Testis (tissue), 3 donors: ENCODE measurements around the gene TOP3B. TPM values are rescaled to one million over a fixed set of nuclear protein-coding genes. Genes with fewer than 3 reads are reported as not detected.
A peak's percentile ranks its signal among the peaks of the same experiment; 100 is the strongest.

Source experiments
- DNase-seq: peaks from one replicate; pipeline ENCODE4 v3.0.0-alpha.2; 2019
- H3K27ac ChIP-seq, 2 donors: fragments of 200-600 bp; sonication (generic); one replicate each; pipeline ENCODE4 v1.5.1; 2019
- H3K27me3 ChIP-seq: fragments of 200-600 bp; sonication (generic); one replicate; pipeline ENCODE4 v1.5.1; 2019
- H3K36me3 ChIP-seq: fragments of 200-600 bp; sonication (generic); one replicate; pipeline ENCODE4 v1.5.1; 2017; ENCODE audit warnings: low read depth; ENCODE audit errors: missing control alignments
- H3K4me1 ChIP-seq: fragments of 200-600 bp; sonication (generic); one replicate; pipeline ENCODE4 v1.5.1; 2019
- H3K4me3 ChIP-seq, 2 donors: fragments of 200-600 bp; sonication (generic); one replicate each; pipeline ENCODE4 v1.5.1; 2017 to 2019
- H3K9me3 ChIP-seq: fragments of 200-600 bp; sonication (generic); one replicate; pipeline ENCODE4 v1.5.1; 2017
- POLR2A ChIP-seq: fragments of 450-650 bp; IDR thresholded peaks from one replicate; pipeline ENCODE4 v1.6.1; 2017; ENCODE audit warnings: antibody characterized with exemption, mild to moderate bottlenecking, moderate library complexity
- WGBS, 2 donors: methylation state at CpG; one replicate each; pipeline ENCODE4 v1.1.5; 2018; 5-methylcytosine and 5-hydroxymethylcytosine counted together
- intact Hi-C: fragments of 100-400 bp; cut with DNase I; formaldehyde crosslinking; loops from one replicate; pipeline ENCODE4 v1.15.1; 2023; ENCODE audit warnings: low total_unique reads
- polyA plus RNA-seq: library from polyadenylated mRNA; stranded (reverse); fragments of 350-450 nt; fragmentation: Illumina TruSeq; extraction: RNeasy Lipid Tissue Mini Kit (QIAGEN cat#74804); gene quantifications from one replicate; pipeline ENCODE4 v1.2.3, GENCODE V29; 2014; ENCODE audit warnings: low read depth, low replicate concordance; ENCODE audit not compliant: insufficient read depth
- total RNA-seq, 2 donors: library from RNA; depleted of rRNA; stranded (reverse); fragments of >200 nt; gene quantifications; one replicate each; pipeline ENCODE4 v1.2.3, GENCODE V29; 2016
- TF ChIP-seq, protein P1 (sequence below), 3 experiments: fragments of 450-650 bp in 2 of 3; fragments of 200-600 bp in 1 of 3; sonication (generic) in 1 of 3; IDR thresholded peaks; one replicate each; pipeline ENCODE4 v1.5.1; 2016 to 2019; ENCODE audit warnings: antibody characterized with exemption in 3 of 3, mild to moderate bottlenecking in 2 of 3, moderate library complexity in 1 of 3

TOP3B gene
- total and polyA plus RNA-seq, 3 donors from 2014 or later: 19.1 to 70.5 (median 65.5) TPM

DNA sequence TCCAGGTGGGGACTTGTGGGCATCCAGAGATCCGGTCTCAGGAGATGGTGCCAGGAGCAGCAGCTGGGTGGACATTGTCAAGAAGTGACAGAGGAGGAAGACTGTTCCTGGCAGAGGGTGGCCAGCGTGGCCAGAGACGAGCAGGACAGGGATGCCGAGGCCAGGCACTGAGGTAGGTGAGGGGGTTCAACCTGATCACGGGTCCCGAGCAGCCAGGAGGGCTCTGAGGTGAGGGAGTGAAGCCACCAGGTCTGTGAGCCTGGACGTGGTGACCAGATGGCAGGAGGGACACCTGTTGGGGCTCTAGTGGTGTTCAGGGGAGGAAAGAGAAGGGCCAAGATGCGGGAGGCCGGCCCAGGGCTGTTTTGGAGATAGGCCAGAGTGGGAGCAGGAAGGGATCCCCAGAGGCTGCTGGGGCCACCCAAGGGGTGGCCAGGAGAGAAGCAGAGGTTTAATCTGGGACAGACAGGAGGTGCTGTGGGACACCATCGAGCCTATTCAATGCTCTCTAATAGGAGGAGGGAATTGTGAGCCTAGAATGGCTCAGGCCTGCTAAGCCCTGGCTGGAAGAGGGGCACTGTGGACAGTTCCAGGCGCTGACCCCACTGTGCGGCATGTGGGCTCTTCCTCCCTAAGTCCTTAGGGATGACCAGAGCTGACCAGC is 36.2 kb downstream of the TOP3B start:
- no peaks in the 10 kb centered on the region for H3K36me3 ChIP-seq
- no peak for DNase-seq
- no peaks in the 10 kb centered on the region for H3K27me3 ChIP-seq
- TF ChIP-seq, protein P1, sequence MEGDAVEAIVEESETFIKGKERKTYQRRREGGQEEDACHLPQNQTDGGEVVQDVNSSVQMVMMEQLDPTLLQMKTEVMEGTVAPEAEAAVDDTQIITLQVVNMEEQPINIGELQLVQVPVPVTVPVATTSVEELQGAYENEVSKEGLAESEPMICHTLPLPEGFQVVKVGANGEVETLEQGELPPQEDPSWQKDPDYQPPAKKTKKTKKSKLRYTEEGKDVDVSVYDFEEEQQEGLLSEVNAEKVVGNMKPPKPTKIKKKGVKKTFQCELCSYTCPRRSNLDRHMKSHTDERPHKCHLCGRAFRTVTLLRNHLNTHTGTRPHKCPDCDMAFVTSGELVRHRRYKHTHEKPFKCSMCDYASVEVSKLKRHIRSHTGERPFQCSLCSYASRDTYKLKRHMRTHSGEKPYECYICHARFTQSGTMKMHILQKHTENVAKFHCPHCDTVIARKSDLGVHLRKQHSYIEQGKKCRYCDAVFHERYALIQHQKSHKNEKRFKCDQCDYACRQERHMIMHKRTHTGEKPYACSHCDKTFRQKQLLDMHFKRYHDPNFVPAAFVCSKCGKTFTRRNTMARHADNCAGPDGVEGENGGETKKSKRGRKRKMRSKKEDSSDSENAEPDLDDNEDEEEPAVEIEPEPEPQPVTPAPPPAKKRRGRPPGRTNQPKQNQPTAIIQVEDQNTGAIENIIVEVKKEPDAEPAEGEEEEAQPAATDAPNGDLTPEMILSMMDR (IDR thresholded peaks at IDR 0.05): no peak
- TF ChIP-seq POLR2A: no peak
- H3K27ac ChIP-seq: no peak overlapping the region
- no peaks in the 10 kb centered on the region for H3K9me3 ChIP-seq
- H3K4me3 ChIP-seq: no peak overlapping the region
- no peaks in the 10 kb centered on the region for H3K4me1 ChIP-seq
- 93 to 94% methylated on average over 8 to 12 of the region's 12 CpGs for WGBS, 2 donors
- intact Hi-C loops: loop anchor here (5.0 kb wide), 1 partner anchor 229 kb away; no protein-coding TSS in a partner anchor

GRCh38 chr22:21945453-21946261 is 36.9 kb downstream of the TOP3B start:
- Histone ChIP-seq H3K27me3 (no peaks in the 10 kb centered on the region), H3K4me3 (no peak overlapping the region), H3K4me1 (no peaks in the 10 kb centered on the region), H3K36me3 (no peaks in the 10 kb centered on the region), H3K9me3 (no peaks in the 10 kb centered on the region), H3K27ac (no peak overlapping the region)
- 88 to 90% methylated on average over 4 to 13 of the region's 13 CpGs for WGBS, 2 donors
- intact Hi-C loops: loop anchor here (5.0 kb wide), 1 partner anchor 228 kb away; no protein-coding TSS in a partner anchor
- TF ChIP-seq, protein P1 (IDR thresholded peaks at IDR 0.05): no peak
- TF ChIP-seq POLR2A: no peak
- no peak for DNase-seq

- no peak overlapping the region for H3K4me3 ChIP-seq
- no peak overlapping the region for H3K27ac ChIP-seq
- H3K36me3 ChIP-seq: no peaks in the 10 kb centered on the region
- no peak for DNase-seq
- TF ChIP-seq, protein P1 (IDR thresholded peaks at IDR 0.05): no peak
- TF ChIP-seq POLR2A: no peak
- intact Hi-C loops: loop anchor here (5.0 kb wide), 1 partner anchor 228 kb away; no protein-coding TSS in a partner anchor
- no peaks in the 10 kb centered on the region for H3K4me1 ChIP-seq
- H3K9me3 ChIP-seq: no peaks in the 10 kb centered on the region
- WGBS, 2 donors: 89 to 94% methylated on average over 7 of the region's 7 CpGs
- H3K27me3 ChIP-seq: no peaks in the 10 kb centered on the region
These were observed 37.7 kb downstream of the TOP3B start for GRCh38 chr22:21944871-21945270.

GRCh38 chr22:21943571-21944448 is 38.8 kb downstream of the TOP3B start:
- H3K4me1 ChIP-seq: peaks cover 5% of the 10 kb centered on the region
- H3K4me3 ChIP-seq: no peak overlapping the region
- H3K27me3 ChIP-seq: no peaks in the 10 kb centered on the region
- DNase-seq: no peak
- 93 to 95% methylated on average over 16 to 18 of the region's 18 CpGs for WGBS, 2 donors
- intact Hi-C loops: no loop called here
- TF ChIP-seq, protein P1 (IDR thresholded peaks at IDR 0.05): no peak
- no peak for TF ChIP-seq POLR2A
- H3K27ac ChIP-seq: peak overlapping the region in 1 of 2 donors; percentile 62
- no peaks in the 10 kb centered on the region for H3K9me3 ChIP-seq
- H3K36me3 ChIP-seq: no peaks in the 10 kb centered on the region
